Stimulated activated CD8-positive, alpha-beta memory T cell treated with anti-CD3 and anti-CD28 coated beads, Interleukin-4, amount 100 ng/mL, for 24 hours (primary cell): ENCODE results near the gene C19orf38.
"Not testable (repeated sequence)": the region's sequence is repeated elsewhere in the genome, so short reads cannot be mapped to it uniquely, and the experiment has no call there.

ENCODE experiments used
- DNase-seq: peaks from one replicate; pipeline ENCODE4 v3.0.0-alpha.2; 2020; ENCODE audit warnings: low read depth

The C19orf38 gene

DNA sequence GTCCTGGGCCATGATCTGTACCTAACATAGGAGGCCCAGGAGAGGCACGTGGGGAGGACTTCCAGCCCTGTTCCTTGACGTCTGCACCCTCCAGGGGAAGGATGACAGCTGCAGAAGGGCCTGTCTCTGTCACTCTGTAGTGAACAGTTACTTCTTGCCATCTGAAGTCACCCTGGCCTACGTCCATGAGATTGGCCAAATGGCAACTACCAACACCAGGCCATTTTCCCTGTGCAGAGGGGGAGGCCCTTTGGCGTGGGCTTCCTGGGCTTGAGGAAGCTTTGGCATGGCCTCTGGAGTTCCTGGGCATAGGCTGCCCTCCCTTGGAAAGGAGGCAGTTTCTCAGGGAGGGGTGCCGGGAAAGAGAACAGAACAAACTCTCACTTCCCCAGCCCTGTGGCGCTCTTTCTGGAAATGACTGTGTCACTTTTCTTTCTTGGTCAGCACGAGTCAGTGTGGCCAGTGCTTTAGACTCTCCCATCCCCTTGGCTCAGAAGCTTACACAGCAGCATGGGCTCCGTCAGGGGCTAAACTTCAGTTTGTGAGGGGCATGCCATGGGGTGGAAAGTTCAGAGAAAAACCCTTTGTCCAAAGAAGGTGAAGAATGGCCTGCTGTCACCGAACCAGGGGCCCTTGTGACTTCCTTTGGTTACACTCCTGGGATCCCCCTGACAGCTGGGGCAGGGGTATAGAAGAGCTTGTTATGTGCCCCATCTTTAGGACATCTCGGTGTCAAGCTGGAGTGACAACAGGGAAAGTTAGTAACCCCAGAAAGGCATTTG is 28.4 kb downstream of the C19orf38 start:
- DNase-seq = no peak

- not testable (repeated sequence) for DNase-seq
Observed at GRCh38 chr19:10877608-10878007, 29.4 kb downstream of the C19orf38 start.

DNA sequence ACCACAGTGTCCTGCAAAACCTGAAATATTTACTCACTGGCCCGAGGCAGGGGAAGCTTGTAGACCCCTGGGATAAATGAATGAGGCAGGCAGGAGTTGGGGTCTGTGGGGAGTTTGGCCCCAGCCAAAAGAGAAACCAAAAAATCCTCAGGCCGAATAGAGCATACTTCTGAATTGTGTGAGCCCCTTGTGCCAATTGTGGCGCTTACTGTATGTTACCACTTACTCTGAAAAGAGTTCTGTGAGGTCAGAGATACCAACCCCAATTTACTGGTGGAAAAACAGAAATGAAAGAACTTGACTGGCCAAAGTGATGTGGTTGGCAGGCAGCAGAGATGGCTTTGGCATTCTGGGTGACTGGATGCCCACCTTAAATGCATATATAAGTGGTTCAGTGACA is 30.0 kb downstream of the C19orf38 start:
- no peak for DNase-seq

- DNase-seq = no peak
Observed at GRCh38 chr19:10881403-10882107, 33.3 kb downstream of the C19orf38 start.

DNA sequence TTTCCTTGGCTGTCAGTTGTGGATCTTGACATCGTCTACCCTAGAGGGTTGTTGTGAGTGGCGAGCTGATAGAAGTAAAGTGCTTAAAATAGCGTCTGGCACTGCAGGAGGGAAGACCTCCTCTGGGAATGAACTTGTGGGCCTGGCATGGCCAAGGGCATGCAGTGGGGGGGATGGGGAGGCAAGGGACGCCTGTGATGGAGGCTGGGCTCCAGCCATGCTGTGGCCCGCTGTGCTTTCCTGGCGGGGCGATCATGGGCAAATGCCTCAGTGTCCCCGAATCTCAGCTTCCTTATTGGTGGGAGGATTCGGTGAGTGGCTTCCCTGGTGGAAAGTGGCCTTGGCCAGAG is 33.9 kb downstream of the C19orf38 start:
- no peak for DNase-seq

DNA sequence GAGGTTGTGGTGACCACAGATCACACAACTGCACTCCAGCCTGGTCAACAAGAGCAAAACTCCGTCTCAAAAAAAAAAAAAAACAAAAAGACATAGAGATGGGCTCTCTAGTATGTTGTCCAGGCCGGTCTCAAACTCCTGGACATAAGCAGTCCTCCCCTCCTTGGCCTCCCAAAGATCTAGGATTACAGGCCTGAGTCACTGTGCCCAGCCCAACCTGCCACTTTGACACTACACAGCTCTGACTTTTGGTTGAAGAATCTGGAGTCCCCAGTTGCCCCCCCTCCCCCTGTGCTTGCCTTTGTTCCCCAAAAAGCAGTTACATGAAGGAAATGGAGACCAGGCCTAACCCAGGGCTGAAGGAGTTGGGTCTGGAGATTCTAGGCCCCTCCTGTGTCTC is 36.1 kb downstream of the C19orf38 start:
- DNase-seq = no peak

DNA sequence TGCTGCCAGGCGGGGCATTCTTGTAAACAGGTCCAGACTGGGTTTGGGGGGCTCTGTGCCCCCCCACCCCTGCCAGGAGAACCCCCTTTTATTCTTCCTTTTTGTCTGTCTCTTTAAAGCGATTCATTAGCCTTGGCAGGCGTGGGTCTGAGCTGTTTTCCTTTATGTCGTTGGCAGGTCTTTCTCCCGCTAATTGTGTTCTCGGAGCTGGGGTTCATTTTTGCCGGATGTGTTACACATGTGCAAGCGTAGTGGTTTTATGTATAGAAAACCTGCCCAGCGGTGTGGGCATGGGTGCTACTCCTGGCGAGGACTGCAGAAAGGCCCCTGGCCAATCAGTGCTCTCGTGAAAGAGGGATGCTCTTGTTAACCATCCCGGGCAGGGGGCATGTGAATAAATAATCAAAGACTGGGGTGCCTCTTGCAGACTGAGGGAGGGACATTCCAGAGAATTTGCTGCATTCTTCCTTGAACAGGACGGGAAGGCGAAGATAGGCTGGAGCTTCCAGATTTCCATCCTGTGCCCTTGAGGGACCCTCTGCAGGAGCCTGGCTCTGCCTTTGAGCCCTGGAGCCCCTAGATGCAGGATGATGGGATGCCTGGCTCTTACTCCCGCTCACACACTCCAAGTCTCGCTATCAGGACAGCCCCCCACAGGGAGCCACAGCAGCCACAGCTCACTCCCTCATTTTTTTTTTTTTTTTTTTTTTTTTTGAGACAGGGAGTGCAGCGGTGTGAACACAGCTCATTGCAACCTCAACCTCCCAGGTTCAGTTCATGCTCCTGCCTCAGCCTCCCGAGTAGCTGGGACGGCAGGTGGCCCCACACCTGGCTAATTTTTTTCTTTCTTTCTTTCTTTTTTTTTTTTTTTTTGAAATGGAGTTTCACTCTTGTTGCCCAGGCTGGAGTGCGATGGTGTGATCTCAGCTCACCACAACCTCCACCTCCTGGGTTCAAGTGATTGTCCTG is 37.3 kb downstream of the C19orf38 start:
- no peak for DNase-seq

DNA sequence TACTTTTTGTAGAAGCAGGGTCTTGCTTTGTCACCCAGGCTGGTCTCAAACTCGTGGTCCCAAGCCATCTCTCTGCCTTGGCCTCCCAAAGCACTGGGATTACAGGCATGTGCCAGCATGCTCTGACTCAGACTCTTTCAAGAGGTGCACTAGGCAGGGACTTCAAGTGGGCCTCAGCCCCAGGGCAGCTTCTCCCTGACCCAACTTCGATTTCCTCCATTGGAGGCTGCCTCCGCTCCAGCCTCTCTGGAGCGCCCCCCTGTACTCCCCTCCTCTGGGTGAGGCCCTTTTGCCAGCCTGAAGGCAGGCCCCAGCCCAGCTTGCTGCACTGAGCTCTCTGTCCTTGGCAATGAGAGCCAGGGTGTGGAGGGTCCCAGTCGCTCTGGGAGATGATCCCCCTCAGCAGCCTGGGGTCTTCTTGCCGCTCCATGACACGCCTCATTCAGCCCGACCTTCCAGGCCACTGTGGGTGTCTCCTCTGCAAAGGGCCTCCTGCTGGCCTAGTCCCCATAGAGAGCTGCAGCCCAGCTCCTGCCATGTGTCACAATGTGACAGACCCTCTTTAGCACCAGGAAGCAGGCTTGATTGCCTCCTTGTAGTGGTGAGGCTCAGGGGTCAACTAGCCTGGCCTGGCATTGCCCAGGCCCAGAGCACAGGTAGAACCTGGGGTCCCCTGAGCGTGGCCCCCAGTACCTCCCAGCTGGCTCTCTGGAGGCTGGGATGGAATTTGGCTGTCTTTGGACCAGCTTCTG is 39.6 kb downstream of the C19orf38 start:
- DNase-seq = no peak

- no peak for DNase-seq
Observed at GRCh38 chr19:10888421-10888866, 40.2 kb downstream of the C19orf38 start.

- DNase-seq = no peak
Observed at GRCh38 chr19:10889880-10890279, 41.7 kb downstream of the C19orf38 start.

- DNase-seq = no peak
Observed at GRCh38 chr19:10891405-10892086, 43.3 kb downstream of the C19orf38 start.

DNA sequence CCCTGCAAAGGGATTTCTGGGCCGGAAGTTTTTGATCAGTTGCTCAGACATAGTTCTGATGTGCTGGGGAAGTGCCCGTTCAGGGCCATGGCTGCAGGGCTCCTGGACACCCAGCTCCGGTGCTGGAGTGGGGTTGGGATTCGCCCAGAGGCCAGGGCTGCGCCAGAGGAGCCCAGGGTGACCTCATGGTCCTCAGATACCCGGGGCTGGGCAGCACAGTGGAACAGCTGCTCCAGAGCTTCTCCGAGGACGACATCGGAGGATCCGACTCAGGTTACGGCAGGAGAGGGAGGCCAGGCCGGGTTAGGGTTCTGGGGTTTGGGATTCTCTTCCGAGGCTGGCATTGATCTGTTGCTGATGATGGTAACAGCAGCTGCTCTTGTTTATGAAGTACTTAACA is 44.0 kb downstream of the C19orf38 start:
- no peak for DNase-seq

GRCh38 chr19:10894911-10895213 is 46.6 kb downstream of the C19orf38 start:
- no peak for DNase-seq

- DNase-seq = no peak
Observed at GRCh38 chr19:10895363-10895762, 47.1 kb downstream of the C19orf38 start.

GRCh38 chr19:10895920-10896319 is 47.7 kb downstream of the C19orf38 start:
- DNase-seq = no peak

DNA sequence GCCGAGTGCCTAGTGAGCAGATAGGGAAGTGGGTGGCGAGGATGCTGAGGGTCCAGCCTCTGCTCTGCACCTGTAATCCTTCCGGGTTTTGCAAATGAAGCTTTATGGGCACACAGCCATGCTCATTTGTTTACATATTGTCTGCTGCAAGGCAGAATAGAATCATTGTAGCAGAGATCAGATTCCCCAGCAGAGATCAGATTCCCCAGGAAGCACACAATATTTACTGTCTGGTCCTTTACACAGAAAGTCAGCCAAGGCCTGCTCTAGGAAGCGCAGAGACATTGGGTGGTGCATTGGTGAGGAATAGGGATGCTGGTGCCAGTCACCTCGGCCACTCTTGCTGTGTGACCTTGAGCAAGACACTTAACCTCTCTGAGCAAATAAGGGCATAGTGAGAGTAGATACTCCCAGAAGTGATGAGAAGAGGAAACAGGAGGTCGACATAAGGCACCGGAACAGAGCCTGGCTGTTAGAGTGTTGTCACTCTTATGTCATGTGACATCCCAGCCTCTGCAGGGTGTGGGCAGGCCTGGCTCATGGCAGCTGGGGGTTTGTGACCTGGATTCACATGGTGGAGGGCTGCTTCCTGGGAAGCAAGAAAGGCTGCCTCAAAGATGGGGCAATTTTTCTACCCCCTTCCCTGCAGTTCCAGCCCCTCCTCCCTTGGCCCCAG is 48.8 kb downstream of the C19orf38 start:
- no peak for DNase-seq

GRCh38 chr19:10898633-10899032 is 50.4 kb downstream of the C19orf38 start:
- DNase-seq = no peak

- no peak for DNase-seq
Observed at GRCh38 chr19:10899151-10899653, 51.0 kb downstream of the C19orf38 start.

GRCh38 chr19:10907925-10908324 is 59.7 kb downstream of the C19orf38 start:
- DNase-seq = no peak

DNA sequence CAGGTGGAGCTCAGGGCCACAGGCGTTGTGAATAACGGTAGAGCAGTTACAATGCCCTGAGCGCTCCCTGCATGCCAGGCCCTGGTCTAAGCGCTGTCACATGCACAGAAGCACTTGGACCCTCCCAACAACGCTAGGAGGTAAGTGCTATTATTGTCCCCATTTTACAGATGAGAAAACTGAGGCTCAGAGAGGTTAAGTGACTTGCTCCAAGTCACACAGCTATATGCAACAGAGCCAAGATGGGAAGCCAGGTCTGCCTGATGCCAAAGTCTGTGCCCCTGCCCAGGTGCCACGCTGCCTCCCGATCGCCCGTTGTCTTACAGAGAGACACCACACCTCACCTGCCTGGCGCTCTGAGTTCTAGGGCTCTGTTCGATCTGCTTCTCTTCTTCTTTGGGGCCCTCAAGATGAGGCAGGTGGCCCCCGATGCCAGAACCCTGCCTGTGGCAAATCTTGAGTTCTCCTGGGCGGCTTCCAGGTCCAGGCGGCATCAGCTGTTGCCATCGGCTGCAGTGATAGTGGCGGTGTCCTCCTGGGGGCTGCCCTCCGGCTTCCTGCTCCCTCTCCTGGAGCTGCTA is 60.3 kb downstream of the C19orf38 start:
- DNase-seq = no peak
